Measurements from ENCODE around the gene MYEOV. TPM values are rescaled to one million over a fixed set of nuclear protein-coding genes. Genes with fewer than 3 reads are reported as not detected.

Gene MYEOV
- total RNA-seq, 1 donor from 2014 or later = not detected

DNA sequence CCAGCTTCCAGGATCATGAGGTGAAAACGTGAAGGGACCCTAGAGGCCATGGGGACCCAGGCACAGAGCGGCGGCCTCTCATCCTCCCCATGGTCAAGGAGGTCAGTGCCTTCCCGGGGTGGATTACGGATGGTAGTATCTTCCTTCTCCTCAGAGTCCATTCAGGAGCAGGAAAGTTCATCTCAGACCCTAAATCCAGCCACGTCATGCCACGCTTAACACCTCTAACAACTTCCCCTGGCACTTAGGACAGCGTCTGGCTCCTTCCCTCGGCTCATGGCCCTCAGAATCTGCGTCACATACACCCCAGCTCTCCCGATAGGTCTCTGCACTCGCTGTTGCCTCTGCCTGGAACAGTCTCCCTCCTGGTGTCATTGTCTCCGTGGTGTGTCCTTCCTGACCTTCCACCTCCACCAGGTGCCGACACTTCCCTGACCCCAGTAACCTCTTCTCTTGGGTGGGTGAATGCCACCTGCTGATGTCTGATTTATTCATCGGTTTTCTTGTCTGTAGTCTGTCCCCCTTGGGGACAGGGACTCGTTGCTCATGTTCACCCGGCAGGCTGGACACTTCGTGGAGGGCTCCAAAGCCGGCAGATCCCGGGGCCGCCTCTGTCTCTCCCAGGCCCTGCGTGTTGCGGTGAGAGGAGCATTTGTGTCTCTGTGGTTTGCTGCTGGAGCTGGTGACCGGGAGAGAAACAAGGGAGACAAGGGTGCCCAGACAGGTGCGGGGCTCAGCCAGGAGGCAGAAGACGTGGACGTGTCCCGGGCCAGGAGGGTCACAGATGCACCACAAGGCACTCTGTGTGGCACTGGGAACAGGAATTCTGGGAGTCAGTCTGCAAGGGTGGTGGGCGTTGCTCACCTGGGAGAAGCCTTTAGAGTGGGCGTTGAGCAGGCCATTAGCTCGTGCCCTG is 1.4 kb downstream of the MYEOV start:
- Mint-ChIP-seq H3K27ac (ENCODE audit: unreplicated experiment) (no peak overlapping the region), H3K9me3 (ENCODE audit: unreplicated experiment) (peaks cover 6% of the 10 kb centered on the region), H3K4me3 (ENCODE audit: unreplicated experiment) (no peak overlapping the region), H3K27me3 (ENCODE audit: unreplicated experiment) (peaks cover 13% of the 10 kb centered on the region), H3K4me1 (ENCODE audit: low read depth, unreplicated experiment) (no peaks in the 10 kb centered on the region), H3K36me3 (ENCODE audit: unreplicated experiment) (no peaks in the 10 kb centered on the region)
- no peak for DNase-seq
- TF ChIP-seq, protein P1, sequence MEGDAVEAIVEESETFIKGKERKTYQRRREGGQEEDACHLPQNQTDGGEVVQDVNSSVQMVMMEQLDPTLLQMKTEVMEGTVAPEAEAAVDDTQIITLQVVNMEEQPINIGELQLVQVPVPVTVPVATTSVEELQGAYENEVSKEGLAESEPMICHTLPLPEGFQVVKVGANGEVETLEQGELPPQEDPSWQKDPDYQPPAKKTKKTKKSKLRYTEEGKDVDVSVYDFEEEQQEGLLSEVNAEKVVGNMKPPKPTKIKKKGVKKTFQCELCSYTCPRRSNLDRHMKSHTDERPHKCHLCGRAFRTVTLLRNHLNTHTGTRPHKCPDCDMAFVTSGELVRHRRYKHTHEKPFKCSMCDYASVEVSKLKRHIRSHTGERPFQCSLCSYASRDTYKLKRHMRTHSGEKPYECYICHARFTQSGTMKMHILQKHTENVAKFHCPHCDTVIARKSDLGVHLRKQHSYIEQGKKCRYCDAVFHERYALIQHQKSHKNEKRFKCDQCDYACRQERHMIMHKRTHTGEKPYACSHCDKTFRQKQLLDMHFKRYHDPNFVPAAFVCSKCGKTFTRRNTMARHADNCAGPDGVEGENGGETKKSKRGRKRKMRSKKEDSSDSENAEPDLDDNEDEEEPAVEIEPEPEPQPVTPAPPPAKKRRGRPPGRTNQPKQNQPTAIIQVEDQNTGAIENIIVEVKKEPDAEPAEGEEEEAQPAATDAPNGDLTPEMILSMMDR (IDR thresholded peaks at IDR 0.05; ENCODE audit: partially characterized antibody, unreplicated experiment) = no peak

DNA sequence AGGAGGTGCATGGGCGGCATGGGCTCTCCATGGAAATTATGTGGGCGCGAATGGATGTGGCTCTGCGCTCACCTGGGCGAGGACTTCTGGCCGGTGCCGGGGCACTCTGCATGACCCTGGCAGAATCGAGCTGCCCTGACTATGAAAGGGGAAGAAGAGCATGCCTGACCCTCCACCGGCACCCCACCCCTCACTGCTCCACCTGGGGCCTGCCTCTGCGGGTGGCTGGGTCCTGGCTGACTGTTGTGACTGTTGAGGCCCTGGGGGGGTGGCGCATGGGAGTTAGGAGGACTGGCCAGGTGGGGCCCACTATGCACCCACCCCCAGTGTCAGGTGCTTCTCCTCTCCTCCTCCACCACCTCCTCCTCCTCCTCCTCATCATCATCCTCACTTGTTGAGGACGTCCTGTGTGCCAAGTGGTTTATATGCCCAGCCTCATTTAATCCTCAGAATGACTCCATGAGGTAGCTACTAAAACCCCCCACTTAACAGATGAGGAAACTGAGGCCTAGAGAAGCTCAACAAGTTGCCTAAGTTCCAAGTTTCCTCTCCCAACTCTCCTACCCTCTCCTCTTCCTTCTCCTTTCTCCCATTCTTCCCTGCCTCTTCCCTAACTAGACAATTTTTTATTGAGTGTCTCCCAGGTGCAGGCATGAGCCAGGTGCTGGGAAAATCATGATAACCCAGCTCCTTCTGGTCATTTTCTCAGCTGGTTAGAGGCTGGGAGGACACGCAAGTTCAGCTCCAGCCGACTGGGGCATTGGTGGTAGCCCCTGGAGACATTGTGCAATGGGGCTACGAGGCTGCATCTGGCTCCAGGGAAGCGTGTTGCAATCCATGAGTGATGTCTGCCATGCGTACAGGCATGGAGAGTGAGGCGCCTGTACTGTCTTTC is 2.3 kb downstream of the MYEOV start:
- Mint-ChIP-seq H3K27me3 (ENCODE audit: unreplicated experiment) (peaks cover 17% of the 10 kb centered on the region), H3K27ac (ENCODE audit: unreplicated experiment) (no peak overlapping the region), H3K9me3 (ENCODE audit: unreplicated experiment) (peaks cover 10% of the 10 kb centered on the region), H3K4me1 (ENCODE audit: low read depth, unreplicated experiment) (no peaks in the 10 kb centered on the region), H3K36me3 (ENCODE audit: unreplicated experiment) (peaks cover 7% of the 10 kb centered on the region), H3K4me3 (ENCODE audit: unreplicated experiment) (no peak overlapping the region)
- DNase-seq = no peak
- TF ChIP-seq, protein P1 (IDR thresholded peaks at IDR 0.05; ENCODE audit: partially characterized antibody, unreplicated experiment) = no peak

DNA sequence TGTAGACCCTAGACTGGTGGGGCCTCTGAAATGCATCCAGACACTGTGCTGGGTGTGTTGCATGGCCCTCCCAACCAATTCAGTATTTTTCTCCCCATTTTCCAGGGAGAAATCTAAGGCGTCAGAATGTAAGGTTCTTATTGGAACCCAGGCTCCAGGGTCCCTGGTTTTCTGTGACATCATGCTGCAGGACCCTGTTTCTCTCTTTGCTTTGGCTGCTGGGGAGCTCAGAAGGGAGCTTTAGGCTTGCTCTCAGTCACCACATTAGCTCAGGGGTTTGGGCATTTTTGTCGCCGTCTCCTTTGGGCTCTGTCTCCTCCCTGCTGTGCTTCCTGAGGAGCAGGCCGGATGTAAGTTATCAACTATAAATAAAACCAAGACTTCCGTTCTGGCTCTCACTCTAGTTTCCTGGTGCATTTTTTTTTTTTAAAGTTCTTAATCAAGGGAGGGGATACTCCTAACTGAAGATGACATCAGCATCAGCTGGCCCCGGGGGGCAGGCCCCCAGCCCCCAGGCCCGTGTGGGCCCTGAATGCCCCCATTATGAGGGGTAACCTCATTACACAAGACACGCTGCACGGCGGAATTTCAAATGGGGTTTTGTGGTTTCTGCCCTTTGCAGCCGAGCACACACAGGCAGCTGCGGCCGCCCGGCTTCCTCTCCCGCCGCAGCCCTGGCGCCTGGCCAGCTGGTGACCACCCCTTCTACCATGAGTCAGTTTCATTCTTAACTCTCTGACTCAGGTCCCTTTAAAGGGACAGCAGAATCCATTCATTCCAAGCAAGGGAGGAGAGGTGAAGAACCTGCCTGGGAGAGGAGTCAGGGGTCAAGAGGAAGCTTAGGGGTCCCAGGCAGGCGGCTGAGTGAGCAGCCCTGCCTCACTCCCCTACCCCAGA is 3.2 kb downstream of the MYEOV start:
- Mint-ChIP-seq H3K4me3 (ENCODE audit: unreplicated experiment) (no peak overlapping the region), H3K27ac (ENCODE audit: unreplicated experiment) (no peak overlapping the region), H3K9me3 (ENCODE audit: unreplicated experiment) (peaks cover 10% of the 10 kb centered on the region), H3K36me3 (ENCODE audit: unreplicated experiment) (peaks cover 7% of the 10 kb centered on the region), H3K27me3 (ENCODE audit: unreplicated experiment) (peaks cover 17% of the 10 kb centered on the region), H3K4me1 (ENCODE audit: low read depth, unreplicated experiment) (no peaks in the 10 kb centered on the region)
- TF ChIP-seq, protein P1 (IDR thresholded peaks at IDR 0.05; ENCODE audit: partially characterized antibody, unreplicated experiment) = no peak
- no peak for DNase-seq

DNA sequence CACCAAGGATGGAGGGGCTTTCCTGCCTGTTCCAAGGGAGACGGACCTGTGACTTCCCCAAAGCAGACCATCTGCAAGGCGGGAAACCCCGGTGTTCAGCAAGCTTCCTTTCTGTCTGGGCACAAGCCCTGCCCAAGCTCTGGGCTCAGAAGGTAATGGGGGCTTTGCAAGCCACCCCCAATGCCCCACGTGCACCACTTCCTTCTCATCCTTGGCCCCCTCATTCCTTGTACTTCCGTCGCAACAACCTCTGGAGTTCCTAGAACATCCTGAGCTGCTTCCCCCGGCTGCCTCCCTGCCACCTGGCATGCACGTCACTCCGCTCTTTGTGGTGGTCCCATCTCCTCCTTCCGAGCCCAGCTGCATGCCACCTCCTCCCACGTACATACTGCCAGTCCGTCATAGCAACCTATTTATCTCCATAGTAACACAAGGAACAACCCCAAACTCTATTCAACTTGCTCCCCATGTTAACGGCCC is 3.9 kb downstream of the MYEOV start:
- H3K4me1 Mint-ChIP-seq (ENCODE audit: low read depth, unreplicated experiment) = no peaks in the 10 kb centered on the region
- H3K36me3 Mint-ChIP-seq (ENCODE audit: unreplicated experiment) = peaks cover 7% of the 10 kb centered on the region
- TF ChIP-seq, protein P1 (IDR thresholded peaks at IDR 0.05; ENCODE audit: partially characterized antibody, unreplicated experiment) = no peak
- peaks cover 10% of the 10 kb centered on the region for H3K9me3 Mint-ChIP-seq (ENCODE audit: unreplicated experiment)
- DNase-seq = no peak
- no peak overlapping the region for H3K4me3 Mint-ChIP-seq (ENCODE audit: unreplicated experiment)
- no peak overlapping the region for H3K27ac Mint-ChIP-seq (ENCODE audit: unreplicated experiment)
- H3K27me3 Mint-ChIP-seq (ENCODE audit: unreplicated experiment) = peaks cover 17% of the 10 kb centered on the region

Data from glutamatergic neuron (in vitro differentiated cells).